ENCODE measurements around the gene ZNF134.

Gene ZNF134

GRCh38 chr19:57641715-57642234 lies 27.7 kb downstream of the ZNF134 start:
- DNase-seq (ENCODE audit: low spot score): no peak

GRCh38 chr19:57642396-57643046 lies 28.5 kb downstream of the ZNF134 start:
- no peak for DNase-seq (ENCODE audit: low spot score)

GRCh38 chr19:57643734-57644133 lies 29.7 kb downstream of the ZNF134 start:
- no peak for DNase-seq (ENCODE audit: low spot score)

- no peak for DNase-seq (ENCODE audit: low spot score)
These were observed 34.4 kb downstream of the ZNF134 start for GRCh38 chr19:57648331-57649003.

- no peak for DNase-seq (ENCODE audit: low spot score)
These were observed 37.6 kb downstream of the ZNF134 start for GRCh38 chr19:57651654-57651996.

GRCh38 chr19:57653689-57654088 lies 39.6 kb downstream of the ZNF134 start:
- no peak for DNase-seq (ENCODE audit: low spot score)

- DNase-seq (ENCODE audit: low spot score): no peak
These were observed 41.4 kb downstream of the ZNF134 start for GRCh38 chr19:57655443-57655842.

GRCh38 chr19:57656346-57656745 lies 42.3 kb downstream of the ZNF134 start:
- no peak for DNase-seq (ENCODE audit: low spot score)

GRCh38 chr19:57664269-57665127 lies 50.5 kb downstream of the ZNF134 start:
- peak; percentile 78 for DNase-seq (ENCODE audit: low spot score)

- DNase-seq (ENCODE audit: low spot score): no peak
These were observed 51.3 kb downstream of the ZNF134 start for GRCh38 chr19:57665261-57665806.

- DNase-seq (ENCODE audit: low spot score): no peak
These were observed 53.2 kb downstream of the ZNF134 start for GRCh38 chr19:57667228-57667627.

- DNase-seq (ENCODE audit: low spot score): no peak
These were observed 54.6 kb downstream of the ZNF134 start, which contains the start of gene ZSCAN4 for GRCh38 chr19:57668635-57669034. Gene ZSCAN4, plus strand, starts transcription at chr19:57668935. Its CDS starts 7,211 bp downstream, at chr19:57676146.

- no peak for DNase-seq (ENCODE audit: low spot score)
These were observed 57.3 kb downstream of the ZNF134 start for GRCh38 chr19:57671124-57671895.

- no peak for DNase-seq (ENCODE audit: low spot score)
These were observed 58.4 kb downstream of the ZNF134 start for GRCh38 chr19:57672466-57672865.

Measured in left forelimb (tissue), 1 donor.